ENCODE data around the gene EXD3. TPM values are rescaled to one million over a fixed set of nuclear protein-coding genes. Genes with fewer than 3 reads are reported as not detected.

The EXD3 gene
- total RNA-seq, 5 donors from 2014 or later (not counting 1 experiment from before 2014, with no cell fraction given) = 18.5 to 43.8 (median 38.0) TPM

- no peaks in the 10 kb centered on the region for H3K4me1 Mint-ChIP-seq
These were observed 11.0 kb upstream of the EXD3 start for GRCh38 chr9:137433916-137434431.

DNA sequence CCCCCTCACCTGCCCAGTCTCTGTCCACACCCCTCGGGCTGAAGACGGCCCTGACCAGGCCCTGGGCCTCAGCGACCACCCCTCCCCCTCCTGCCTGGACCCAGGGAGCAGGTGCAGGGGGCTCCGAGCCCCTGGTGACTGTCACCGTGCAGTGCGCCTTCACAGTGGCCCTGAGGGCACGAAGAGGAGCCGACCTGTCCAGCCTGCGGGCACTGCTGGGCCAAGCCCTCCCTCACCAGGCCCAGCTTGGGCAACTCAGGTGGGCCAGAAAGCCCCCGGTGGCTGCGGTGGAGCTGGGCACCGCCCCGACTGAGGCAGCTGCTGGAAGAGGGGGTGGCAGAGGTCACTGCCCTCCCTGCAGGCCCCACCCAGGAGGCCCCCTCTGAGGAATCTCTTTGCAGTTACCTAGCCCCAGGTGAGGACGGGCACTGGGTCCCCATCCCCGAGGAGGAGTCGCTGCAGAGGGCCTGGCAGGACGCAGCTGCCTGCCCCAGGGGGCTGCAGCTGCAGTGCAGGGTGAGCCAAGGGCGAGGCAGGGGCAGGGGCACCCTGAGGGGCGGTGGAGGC lies 10.5 kb upstream of the EXD3 start:
- POLR2A ChIA-PET = no interaction called here

More at GRCh38 chr9:137433916-137434431, 11.0 kb upstream of the EXD3 start:
- Mint-ChIP-seq H3K4me3 (no peak overlapping the region), H3K36me3 (no peaks in the 10 kb centered on the region), H3K9me3 (no peaks in the 10 kb centered on the region), H3K27ac (no peak overlapping the region), H3K27me3 (no peaks in the 10 kb centered on the region)
- ChIA-PET POLR2A (no interaction called here), CTCF (no interaction called here)
- Histone ChIP-seq H3K27me3 (replicated peaks in 1 of 2; ENCODE audit: control insufficient read depth in 2 of 2, extremely low read depth in 1 of 2, insufficient read depth in 2 of 2, low read length in 1 of 2) (peaks cover 0 to 25% of the 10 kb centered on the region in 2 experiments), H3K4me1 (ENCODE audit: control insufficient read depth in 1 of 2, extremely low read depth in 1 of 2, insufficient read depth in 2 of 2, low read length in 2 of 2) (peaks cover 0 to 3% of the 10 kb centered on the region in 2 experiments), H3K4me3 (ENCODE audit: control insufficient read depth in 1 of 2, extremely low read depth in 1 of 2, low read length in 1 of 2) (no peak overlapping the region), H3K27ac (ENCODE audit: low read length) (no peak overlapping the region), H3K36me3 (ENCODE audit: control insufficient read depth in 2 of 2, extremely low read depth in 1 of 2, insufficient read depth in 1 of 2, low read length in 1 of 2) (no peaks in the 10 kb centered on the region), H3K9me3 (no peaks in the 10 kb centered on the region)
- DNase-seq (no peak), ATAC-seq (replicated peaks in 1 of 4) (no peak)
- WGBS (ENCODE audit: insufficient coverage) = 90% methylated on average over 16 of the region's 26 CpGs

GRCh38 chr9:137432687-137433348 lies 9.9 kb upstream of the EXD3 start:
- POLR2A ChIA-PET = no interaction called here
- ATAC-seq (replicated peaks in 1 of 4) = no peak
- no peaks in the 10 kb centered on the region for H3K4me1 Mint-ChIP-seq
- no peaks in the 10 kb centered on the region for H3K36me3 Mint-ChIP-seq
- no peaks in the 10 kb centered on the region for H3K27me3 Mint-ChIP-seq
- H3K27ac ChIP-seq (ENCODE audit: low read length) = no peak overlapping the region
- H3K4me3 ChIP-seq (ENCODE audit: control insufficient read depth in 1 of 2, extremely low read depth in 1 of 2, low read length in 1 of 2) = no peak overlapping the region
- CTCF ChIA-PET = no interaction called here
- no peak overlapping the region for H3K27ac Mint-ChIP-seq
- no peak for DNase-seq
- no peaks in the 10 kb centered on the region for H3K9me3 ChIP-seq
- no peaks in the 10 kb centered on the region for H3K9me3 Mint-ChIP-seq
- peaks cover 0 to 3% of the 10 kb centered on the region in 2 experiments for H3K4me1 ChIP-seq (ENCODE audit: control insufficient read depth in 1 of 2, extremely low read depth in 1 of 2, insufficient read depth in 2 of 2, low read length in 2 of 2)
- no peaks in the 10 kb centered on the region for H3K36me3 ChIP-seq (ENCODE audit: control insufficient read depth in 2 of 2, extremely low read depth in 1 of 2, insufficient read depth in 1 of 2, low read length in 1 of 2)
- peaks cover 0 to 17% of the 10 kb centered on the region in 2 experiments for H3K27me3 ChIP-seq (replicated peaks in 1 of 2; ENCODE audit: control insufficient read depth in 2 of 2, extremely low read depth in 1 of 2, insufficient read depth in 2 of 2, low read length in 1 of 2)
- 86% methylated on average over 12 of the region's 20 CpGs for WGBS (ENCODE audit: insufficient coverage)
- H3K4me3 Mint-ChIP-seq = no peak overlapping the region

More for the DNA sequence above, 10.5 kb upstream of the EXD3 start:
- Mint-ChIP-seq H3K4me1 (no peaks in the 10 kb centered on the region), H3K36me3 (no peaks in the 10 kb centered on the region), H3K4me3 (no peak overlapping the region), H3K9me3 (no peaks in the 10 kb centered on the region), H3K27ac (no peak overlapping the region), H3K27me3 (no peaks in the 10 kb centered on the region)
- ATAC-seq (replicated peaks in 1 of 4) (no peak), DNase-seq (no peak)
- Histone ChIP-seq H3K27me3 (replicated peaks in 1 of 2; ENCODE audit: control insufficient read depth in 2 of 2, extremely low read depth in 1 of 2, insufficient read depth in 2 of 2, low read length in 1 of 2) (peaks cover 0 to 23% of the 10 kb centered on the region in 2 experiments), H3K9me3 (no peaks in the 10 kb centered on the region), H3K4me1 (ENCODE audit: control insufficient read depth in 1 of 2, extremely low read depth in 1 of 2, insufficient read depth in 2 of 2, low read length in 2 of 2) (peaks cover 0 to 3% of the 10 kb centered on the region in 2 experiments), H3K4me3 (ENCODE audit: control insufficient read depth in 1 of 2, extremely low read depth in 1 of 2, low read length in 1 of 2) (no peak overlapping the region), H3K27ac (ENCODE audit: low read length) (no peak overlapping the region), H3K36me3 (ENCODE audit: control insufficient read depth in 2 of 2, extremely low read depth in 1 of 2, insufficient read depth in 1 of 2, low read length in 1 of 2) (no peaks in the 10 kb centered on the region)
- WGBS (ENCODE audit: insufficient coverage) = 78% methylated on average over 17 of the region's 19 CpGs
- CTCF ChIA-PET = no interaction called here

- ATAC-seq (replicated peaks in 1 of 4) = no peak
- POLR2A ChIA-PET = no interaction called here
These were observed 8.5 kb upstream of the EXD3 start for GRCh38 chr9:137431416-137431931.

DNA sequence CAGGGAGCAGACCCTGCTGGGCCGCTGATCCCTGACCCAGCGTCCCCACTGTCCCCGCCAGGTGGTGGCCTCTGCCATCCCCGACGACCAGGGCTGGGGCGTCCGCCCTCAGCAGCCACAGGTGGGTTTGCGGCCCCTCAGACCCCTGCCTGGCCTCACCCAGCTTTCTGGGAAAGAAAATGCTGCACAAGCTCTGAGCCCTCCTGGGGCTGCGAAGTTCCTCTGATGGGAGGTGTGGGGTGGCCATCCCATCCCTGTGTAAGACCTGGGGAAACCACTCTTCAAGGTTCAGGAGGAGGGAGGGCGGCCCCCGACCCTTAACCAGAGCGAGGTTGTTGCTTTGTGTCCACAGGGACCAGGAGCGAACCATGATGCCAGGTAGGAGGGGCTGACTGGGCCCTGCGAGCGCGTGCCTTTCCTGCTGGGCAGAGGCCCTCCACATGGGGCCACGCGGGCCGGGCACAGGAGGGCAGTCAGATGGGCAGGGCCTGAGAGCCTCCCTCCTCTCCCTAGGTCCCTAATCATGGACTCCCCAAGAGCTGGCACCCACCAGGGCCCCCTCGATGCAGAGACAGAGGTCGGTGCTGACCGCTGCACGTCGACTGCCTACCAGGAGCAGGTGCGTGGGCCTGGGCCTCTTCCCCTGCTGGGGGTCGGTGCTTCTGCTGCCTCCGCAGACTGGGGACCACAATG lies 7.9 kb upstream of the EXD3 start:
- Histone ChIP-seq H3K27me3 (replicated peaks in 1 of 2; ENCODE audit: control insufficient read depth in 2 of 2, extremely low read depth in 1 of 2, insufficient read depth in 2 of 2, low read length in 1 of 2) (peaks cover 0 to 7% of the 10 kb centered on the region in 2 experiments), H3K27ac (ENCODE audit: low read length) (no peak overlapping the region), H3K4me1 (ENCODE audit: control insufficient read depth in 1 of 2, extremely low read depth in 1 of 2, insufficient read depth in 2 of 2, low read length in 2 of 2) (peaks cover 0 to 3% of the 10 kb centered on the region in 2 experiments), H3K9me3 (no peaks in the 10 kb centered on the region), H3K36me3 (ENCODE audit: control insufficient read depth in 2 of 2, extremely low read depth in 1 of 2, insufficient read depth in 1 of 2, low read length in 1 of 2) (no peaks in the 10 kb centered on the region), H3K4me3 (ENCODE audit: control insufficient read depth in 1 of 2, extremely low read depth in 1 of 2, low read length in 1 of 2) (no peak overlapping the region)
- DNase-seq (no peak), ATAC-seq (replicated peaks in 1 of 4) (no peak)
- POLR2A ChIA-PET = no interaction called here
- no peak overlapping the region for H3K4me3 Mint-ChIP-seq
- CTCF ChIA-PET = no interaction called here
- no peak overlapping the region for H3K27ac Mint-ChIP-seq
- 95% methylated on average over 24 of the region's 27 CpGs for WGBS (ENCODE audit: insufficient coverage)
- no peaks in the 10 kb centered on the region for H3K27me3 Mint-ChIP-seq
- no peaks in the 10 kb centered on the region for H3K4me1 Mint-ChIP-seq
- no peaks in the 10 kb centered on the region for H3K9me3 Mint-ChIP-seq
- H3K36me3 Mint-ChIP-seq = no peaks in the 10 kb centered on the region

More at GRCh38 chr9:137431416-137431931, 8.5 kb upstream of the EXD3 start:
- Mint-ChIP-seq H3K9me3 (no peaks in the 10 kb centered on the region), H3K36me3 (no peaks in the 10 kb centered on the region), H3K27me3 (no peaks in the 10 kb centered on the region), H3K27ac (no peak overlapping the region), H3K4me1 (no peaks in the 10 kb centered on the region), H3K4me3 (no peak overlapping the region)
- no peak for DNase-seq
- no peak overlapping the region for H3K27ac ChIP-seq (ENCODE audit: low read length)
- CTCF ChIA-PET = no interaction called here
- H3K4me1 ChIP-seq (ENCODE audit: control insufficient read depth in 1 of 2, extremely low read depth in 1 of 2, insufficient read depth in 2 of 2, low read length in 2 of 2) = peaks cover 0 to 3% of the 10 kb centered on the region in 2 experiments
- WGBS (ENCODE audit: insufficient coverage) = 89% methylated on average over 14 of the region's 21 CpGs
- H3K27me3 ChIP-seq (replicated peaks in 1 of 2; ENCODE audit: control insufficient read depth in 2 of 2, extremely low read depth in 1 of 2, insufficient read depth in 2 of 2, low read length in 1 of 2) = peaks cover 0 to 11% of the 10 kb centered on the region in 2 experiments
- no peak overlapping the region for H3K4me3 ChIP-seq (ENCODE audit: control insufficient read depth in 1 of 2, extremely low read depth in 1 of 2, low read length in 1 of 2)
- no peaks in the 10 kb centered on the region for H3K9me3 ChIP-seq
- H3K36me3 ChIP-seq (ENCODE audit: control insufficient read depth in 2 of 2, extremely low read depth in 1 of 2, insufficient read depth in 1 of 2, low read length in 1 of 2) = no peaks in the 10 kb centered on the region

GRCh38 chr9:137429974-137430722 lies 7.2 kb upstream of the EXD3 start:
- H3K36me3 ChIP-seq (ENCODE audit: control insufficient read depth in 2 of 2, extremely low read depth in 1 of 2, insufficient read depth in 1 of 2, low read length in 1 of 2) = no peaks in the 10 kb centered on the region
- no peak overlapping the region for H3K4me3 ChIP-seq (ENCODE audit: control insufficient read depth in 1 of 2, extremely low read depth in 1 of 2, low read length in 1 of 2)
- POLR2A ChIA-PET = no interaction called here
- no peak overlapping the region for H3K4me3 Mint-ChIP-seq
- CTCF ChIA-PET = no interaction called here
- no peaks in the 10 kb centered on the region for H3K36me3 Mint-ChIP-seq
- WGBS (ENCODE audit: insufficient coverage) = 85% methylated on average over 32 of the region's 34 CpGs
- DNase-seq = no peak
- no peak overlapping the region for H3K27ac Mint-ChIP-seq
- no peaks in the 10 kb centered on the region for H3K4me1 Mint-ChIP-seq
- no peak for ATAC-seq (replicated peaks in 1 of 4)
- H3K9me3 Mint-ChIP-seq = no peaks in the 10 kb centered on the region
- no peaks in the 10 kb centered on the region for H3K27me3 Mint-ChIP-seq
- peaks cover 0 to 4% of the 10 kb centered on the region in 2 experiments for H3K27me3 ChIP-seq (replicated peaks in 1 of 2; ENCODE audit: control insufficient read depth in 2 of 2, extremely low read depth in 1 of 2, insufficient read depth in 2 of 2, low read length in 1 of 2)
- H3K27ac ChIP-seq (ENCODE audit: low read length) = no peak overlapping the region
- peaks cover 0 to 3% of the 10 kb centered on the region in 2 experiments for H3K4me1 ChIP-seq (ENCODE audit: control insufficient read depth in 1 of 2, extremely low read depth in 1 of 2, insufficient read depth in 2 of 2, low read length in 2 of 2)
- H3K9me3 ChIP-seq = no peaks in the 10 kb centered on the region
